GM23338 (cell line): ENCODE measurements around the gene DPF3.
A peak's percentile ranks its signal among the peaks of the same experiment; 100 is the strongest.

ENCODE experiments used
- CREB1 ChIP-seq: fragments of 250-450 bp; sonication (Bioruptor Pico); IDR thresholded peaks from 2 replicates; pipeline ENCODE4 v1.5.0; 2020; ENCODE audit warnings: low read depth, mild to moderate bottlenecking, moderate library complexity
- EZH2 ChIP-seq: fragments of 200-600 bp; sonication (generic); IDR thresholded peaks from one replicate; pipeline ENCODE4 v1.8.0; 2017; ENCODE audit warnings: antibody characterized with exemption, mild to moderate bottlenecking, low read depth; ENCODE audit not compliant: unreplicated experiment
- EZH2phosphoT487 ChIP-seq: fragments of 200-600 bp; sonication (generic); IDR thresholded peaks from one replicate; pipeline ENCODE4 v1.8.1; 2018; ENCODE audit warnings: antibody characterized with exemption; ENCODE audit not compliant: unreplicated experiment
- JUNB ChIP-seq: IDR thresholded peaks from one replicate; pipeline ENCODE4 v1.6.1; 2016; ENCODE audit warnings: antibody characterized with exemption; ENCODE audit not compliant: unreplicated experiment
- POLR2AphosphoS5 ChIP-seq: IDR thresholded peaks from 2 replicates; pipeline ENCODE4 v1.6.1; 2016; ENCODE audit warnings: antibody characterized with exemption, low read depth
- STAT1 ChIP-seq: IDR thresholded peaks from one replicate; pipeline ENCODE4 v1.6.1; 2016; ENCODE audit warnings: antibody characterized with exemption; ENCODE audit not compliant: unreplicated experiment
- TF ChIP-seq, protein P1 (sequence below): IDR thresholded peaks from one replicate; pipeline ENCODE4 v1.6.1; 2018; ENCODE audit warnings: antibody characterized with exemption; ENCODE audit not compliant: unreplicated experiment
- TF ChIP-seq, protein P2 (sequence below), 2 experiments: fragments of 200-600 bp in 1 of 2; sonication (generic) in 1 of 2; conservative IDR thresholded peaks; 2 replicates each; pipeline versions ENCODE4 v1.5.1 to v1.6.1; 2016 to 2017; ENCODE audit warnings: antibody characterized with exemption in 2 of 2, low read depth in 2 of 2, mild to moderate bottlenecking in 2 of 2, moderate library complexity in 1 of 2

DNA sequence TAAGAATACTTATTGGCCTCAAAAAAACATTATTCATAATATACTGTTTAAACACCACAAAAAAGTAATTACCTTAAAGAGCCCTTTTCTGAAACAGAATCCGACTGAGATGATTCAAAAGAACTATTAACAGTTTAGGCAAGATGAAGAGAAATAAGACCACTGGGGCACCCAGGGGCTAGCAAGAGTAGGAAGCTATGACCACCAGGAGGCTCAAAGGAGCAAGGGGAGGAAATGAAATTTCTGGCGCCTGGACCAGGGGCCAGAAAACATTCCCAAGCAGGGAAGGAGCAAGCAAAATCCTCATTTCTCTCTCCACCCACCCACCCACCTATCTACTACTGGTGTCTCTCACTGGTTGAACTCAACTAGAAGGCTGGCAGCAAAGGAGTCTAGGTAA, 26.1 kb upstream of the DPF3 start:
- TF ChIP-seq POLR2AphosphoS5, result no peak
- no peak for TF ChIP-seq EZH2phosphoT487
- TF ChIP-seq, protein P1, sequence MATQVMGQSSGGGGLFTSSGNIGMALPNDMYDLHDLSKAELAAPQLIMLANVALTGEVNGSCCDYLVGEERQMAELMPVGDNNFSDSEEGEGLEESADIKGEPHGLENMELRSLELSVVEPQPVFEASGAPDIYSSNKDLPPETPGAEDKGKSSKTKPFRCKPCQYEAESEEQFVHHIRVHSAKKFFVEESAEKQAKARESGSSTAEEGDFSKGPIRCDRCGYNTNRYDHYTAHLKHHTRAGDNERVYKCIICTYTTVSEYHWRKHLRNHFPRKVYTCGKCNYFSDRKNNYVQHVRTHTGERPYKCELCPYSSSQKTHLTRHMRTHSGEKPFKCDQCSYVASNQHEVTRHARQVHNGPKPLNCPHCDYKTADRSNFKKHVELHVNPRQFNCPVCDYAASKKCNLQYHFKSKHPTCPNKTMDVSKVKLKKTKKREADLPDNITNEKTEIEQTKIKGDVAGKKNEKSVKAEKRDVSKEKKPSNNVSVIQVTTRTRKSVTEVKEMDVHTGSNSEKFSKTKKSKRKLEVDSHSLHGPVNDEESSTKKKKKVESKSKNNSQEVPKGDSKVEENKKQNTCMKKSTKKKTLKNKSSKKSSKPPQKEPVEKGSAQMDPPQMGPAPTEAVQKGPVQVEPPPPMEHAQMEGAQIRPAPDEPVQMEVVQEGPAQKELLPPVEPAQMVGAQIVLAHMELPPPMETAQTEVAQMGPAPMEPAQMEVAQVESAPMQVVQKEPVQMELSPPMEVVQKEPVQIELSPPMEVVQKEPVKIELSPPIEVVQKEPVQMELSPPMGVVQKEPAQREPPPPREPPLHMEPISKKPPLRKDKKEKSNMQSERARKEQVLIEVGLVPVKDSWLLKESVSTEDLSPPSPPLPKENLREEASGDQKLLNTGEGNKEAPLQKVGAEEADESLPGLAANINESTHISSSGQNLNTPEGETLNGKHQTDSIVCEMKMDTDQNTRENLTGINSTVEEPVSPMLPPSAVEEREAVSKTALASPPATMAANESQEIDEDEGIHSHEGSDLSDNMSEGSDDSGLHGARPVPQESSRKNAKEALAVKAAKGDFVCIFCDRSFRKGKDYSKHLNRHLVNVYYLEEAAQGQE, result no peak
- TF ChIP-seq STAT1, result no peak
- TF ChIP-seq, protein P2, sequence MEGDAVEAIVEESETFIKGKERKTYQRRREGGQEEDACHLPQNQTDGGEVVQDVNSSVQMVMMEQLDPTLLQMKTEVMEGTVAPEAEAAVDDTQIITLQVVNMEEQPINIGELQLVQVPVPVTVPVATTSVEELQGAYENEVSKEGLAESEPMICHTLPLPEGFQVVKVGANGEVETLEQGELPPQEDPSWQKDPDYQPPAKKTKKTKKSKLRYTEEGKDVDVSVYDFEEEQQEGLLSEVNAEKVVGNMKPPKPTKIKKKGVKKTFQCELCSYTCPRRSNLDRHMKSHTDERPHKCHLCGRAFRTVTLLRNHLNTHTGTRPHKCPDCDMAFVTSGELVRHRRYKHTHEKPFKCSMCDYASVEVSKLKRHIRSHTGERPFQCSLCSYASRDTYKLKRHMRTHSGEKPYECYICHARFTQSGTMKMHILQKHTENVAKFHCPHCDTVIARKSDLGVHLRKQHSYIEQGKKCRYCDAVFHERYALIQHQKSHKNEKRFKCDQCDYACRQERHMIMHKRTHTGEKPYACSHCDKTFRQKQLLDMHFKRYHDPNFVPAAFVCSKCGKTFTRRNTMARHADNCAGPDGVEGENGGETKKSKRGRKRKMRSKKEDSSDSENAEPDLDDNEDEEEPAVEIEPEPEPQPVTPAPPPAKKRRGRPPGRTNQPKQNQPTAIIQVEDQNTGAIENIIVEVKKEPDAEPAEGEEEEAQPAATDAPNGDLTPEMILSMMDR (conservative IDR thresholded peaks at IDR 0.05; ENCODE audit: low read depth in 2 of 2), result peak; percentile 63 to 64
- TF ChIP-seq CREB1 (CRISPR knock-in tag), result no peak
- TF ChIP-seq EZH2, result no peak
- TF ChIP-seq JUNB, result no peak
